Adrenal gland (tissue), 5 donors: ENCODE results near the gene CSNK1A1.

Experiments used
- CTCF ChIP-seq, 6 experiments: fragments of 450-650 bp in 4 of 6; fragments of 200-600 bp in 2 of 6; sonication (generic) in 1 of 6; IDR thresholded peaks; 1 replicate in 5 of 6; 2 replicates in 1 of 6; pipeline versions ENCODE4 v1.5.1 to v1.8.0; 2016 to 2021; ENCODE audit warnings: antibody characterized with exemption in 6 of 6, mild to moderate bottlenecking in 2 of 6, moderate library complexity in 1 of 6
- POLR2A ChIP-seq, 2 donors: fragments of 450-650 bp; IDR thresholded peaks; one replicate each; pipeline ENCODE4 v1.6.1; 2017; ENCODE audit warnings: antibody characterized with exemption in 2 of 2, mild to moderate bottlenecking in 2 of 2, moderate library complexity in 1 of 2
- donor health status: DM: no; HTN: no; CAD: no.

GRCh38 chr5:149489605-149490037 is 61.6 kb downstream of the CSNK1A1 start:
- TF ChIP-seq CTCF (IDR thresholded peaks at IDR 0.05) (no peak), POLR2A (IDR thresholded peaks at IDR 0.05) (no peak)
